MCF 10A (cell line): ENCODE results near the gene ANKRD11. TPM values are rescaled to one million over a fixed set of nuclear protein-coding genes. Genes with fewer than 3 reads are reported as not detected.
"Not testable (repeated sequence)": the region's sequence is repeated elsewhere in the genome, so short reads cannot be mapped to it uniquely, and the experiment has no call there.

Experiments
- BruUV-seq: library from RNA; stranded (reverse); fragments of 400-500 nt; replicated peaks from 2 replicates; lab custom pipeline; 2021; lab: Mats Ljungman, UMichigan
- CTCF ChIA-PET: fragments of 300-600 bp; sonication (Branson Sonifier 250); formaldehyde crosslinking; extraction: SDS; loops from one replicate; lab custom pipeline; 2021; ENCODE audit warnings: antibody characterized with exemption, inconsistent platforms; lab: Yijun Ruan, JAX
- POLR2A ChIA-PET: fragments of 300-600, 350-650 bp; sonication (Branson Sonifier 250); formaldehyde crosslinking; extraction: SDS; loops from one replicate; lab custom pipeline; 2020; ENCODE audit warnings: antibody characterized with exemption, inconsistent platforms; lab: Yijun Ruan, JAX
- DNase-seq: peaks from one replicate; pipeline ENCODE4 v3.0.0-alpha.2; 2018; ENCODE audit not compliant: unreplicated experiment
- H3K27ac Mint-ChIP-seq: one replicate; pipeline ENCODE4 v1.8.0; 2022; ENCODE audit warnings: mild to moderate bottlenecking, low read depth, mixed read lengths; ENCODE audit not compliant: unreplicated experiment
- H3K27me3 Mint-ChIP-seq: one replicate; pipeline ENCODE4 v1.8.0; 2022; ENCODE audit warnings: mixed read lengths; ENCODE audit not compliant: insufficient read depth, unreplicated experiment
- H3K36me3 Mint-ChIP-seq: one replicate; pipeline ENCODE4 v1.8.0; 2022; ENCODE audit warnings: mild to moderate bottlenecking, moderate library complexity, mixed read lengths; ENCODE audit not compliant: insufficient read depth, unreplicated experiment
- H3K4me1 Mint-ChIP-seq: one replicate; pipeline ENCODE4 v1.8.0; 2022; ENCODE audit warnings: mixed read lengths; ENCODE audit not compliant: insufficient read depth, unreplicated experiment
- H3K4me3 Mint-ChIP-seq: one replicate; pipeline ENCODE4 v1.8.0; 2022; ENCODE audit warnings: mild to moderate bottlenecking, moderate library complexity, mixed read lengths; ENCODE audit not compliant: unreplicated experiment
- H3K9me3 Mint-ChIP-seq: one replicate; pipeline ENCODE4 v1.8.0; 2022; ENCODE audit warnings: mixed read lengths; ENCODE audit not compliant: unreplicated experiment
- CTCF ChIP-seq: fragments of 200-600 bp; IDR thresholded peaks from one replicate; pipeline ENCODE4 v1.8.0; 2022; ENCODE audit warnings: antibody characterized with exemption, mild to moderate bottlenecking; ENCODE audit not compliant: unreplicated experiment
- intact Hi-C: fragments of 100-400 bp; cut with micrococcal nuclease; formaldehyde crosslinking; loops from 2 replicates; pipeline ENCODE4 v1.14.1; 2022
- total RNA-seq: library from RNA; stranded (reverse); gene quantifications from 2 replicates; pipeline ENCODE4 v1.2.3, GENCODE V29; 2022

The ANKRD11 gene
- total RNA-seq, 1 experiment from 2014 or later: 237 TPM

GRCh38 chr16:89331371-89332109 lies 158.8 kb downstream of the ANKRD11 start:
- H3K4me1 Mint-ChIP-seq: peaks cover 20% of the 10 kb centered on the region
- H3K4me3 Mint-ChIP-seq: no peak overlapping the region
- no TSS peak for BruUV-seq
- no peak for TF ChIP-seq CTCF
- DNase-seq: no peak
- H3K36me3 Mint-ChIP-seq: peaks cover 10% of the 10 kb centered on the region
- CTCF ChIA-PET: interaction anchor here (0.6 to 0.8 kb wide), 2 partner anchors 87 to 100 kb away, joined by 3 read pairs; no protein-coding TSS in a partner anchor
- intact Hi-C loops: loop anchor here (2.0 kb wide), 1 partner anchor 177 kb away; the partner anchor contains the start of gene SPG7
- H3K27me3 Mint-ChIP-seq: no peaks in the 10 kb centered on the region
- H3K9me3 Mint-ChIP-seq: no peaks in the 10 kb centered on the region
- peak overlapping the region; percentile 21 for H3K27ac Mint-ChIP-seq
- POLR2A ChIA-PET: interaction anchor here (0.6 to 0.8 kb wide), 3 partner anchors 38 to 124 kb away, joined by 3 to 4 read pairs (median 3); no protein-coding TSS in a partner anchor

- Mint-ChIP-seq H3K36me3 (peaks cover 14% of the 10 kb centered on the region), H3K4me3 (no peak overlapping the region), H3K9me3 (no peaks in the 10 kb centered on the region), H3K4me1 (peaks cover 31% of the 10 kb centered on the region), H3K27ac (peak overlapping the region; percentile 54), H3K27me3 (no peaks in the 10 kb centered on the region)
- DNase-seq: peak; percentile 74
- ChIA-PET CTCF (no interaction called here), POLR2A (interaction anchor here (0.6 to 1.4 kb wide), 8 partner anchors 9 to 305 kb away, joined by 3 to 6 read pairs (median 4); partner anchors contain the start of gene SPG7)
- intact Hi-C loops: no loop called here
- no peak for TF ChIP-seq CTCF
- BruUV-seq: no TSS peak
Observed at GRCh38 chr16:89330177-89330856, 160.0 kb downstream of the ANKRD11 start.

- H3K4me1 Mint-ChIP-seq: peaks cover 36% of the 10 kb centered on the region
- H3K27me3 Mint-ChIP-seq, DNase-seq, intact Hi-C loops, H3K9me3 Mint-ChIP-seq, BruUV-seq, H3K4me3 Mint-ChIP-seq: not testable (repeated sequence)
- ChIA-PET POLR2A (interaction anchor here (0.6 to 1.4 kb wide), 8 partner anchors 8 to 305 kb away, joined by 3 to 6 read pairs (median 4); partner anchors contain the start of gene SPG7), CTCF (interaction anchor here (0.9 kb wide), 1 partner anchor 177 kb away, joined by 4 read pairs; no protein-coding TSS in a partner anchor)
- H3K27ac Mint-ChIP-seq: peak overlapping the region; percentile 54
- peaks cover 19% of the 10 kb centered on the region for H3K36me3 Mint-ChIP-seq
Observed at GRCh38 chr16:89329830-89330176, 160.6 kb downstream of the ANKRD11 start.

- BruUV-seq, H3K27me3 Mint-ChIP-seq, DNase-seq, H3K9me3 Mint-ChIP-seq, H3K4me3 Mint-ChIP-seq, intact Hi-C loops: not testable (repeated sequence)
- peaks cover 44% of the 10 kb centered on the region for H3K4me1 Mint-ChIP-seq
- POLR2A ChIA-PET: interaction anchor here (1.1 to 1.4 kb wide), 4 partner anchors 9 to 179 kb away, joined by 4 to 6 read pairs (median 4); partner anchors contain the start of gene SPG7
- CTCF ChIA-PET: interaction anchor here (0.9 kb wide), 1 partner anchor 178 kb away, joined by 4 read pairs; no protein-coding TSS in a partner anchor
- peaks cover 29% of the 10 kb centered on the region for H3K36me3 Mint-ChIP-seq
- peak overlapping the region; percentile 54 for H3K27ac Mint-ChIP-seq
Observed at GRCh38 chr16:89328412-89329400, 161.7 kb downstream of the ANKRD11 start.
